Thymus (tissue), 11 donors: ENCODE results near the gene DLX4. TPM values are rescaled to one million over a fixed set of nuclear protein-coding genes. Genes with fewer than 3 reads are reported as not detected.

ENCODE experiments used
- DNase-seq, 9 donors: peaks; one replicate each; pipeline ENCODE4 v3.0.0-alpha.2; 2013; ENCODE audit warnings: low spot score in 9 of 9, low read depth in 6 of 9, missing footprints in 1 of 9
- H3K27ac ChIP-seq, 2 donors: one replicate each; pipeline ENCODE4 v1.5.1; 2013; ENCODE audit warnings: control low read depth in 1 of 2, low read depth in 1 of 2, low read length in 1 of 2, mild to moderate bottlenecking in 1 of 2, moderate library complexity in 1 of 2
- H3K27me3 ChIP-seq, 2 donors: one replicate each; pipeline ENCODE4 v1.5.1; 2013; ENCODE audit warnings: low read length in 1 of 2; ENCODE audit not compliant: control insufficient read depth in 2 of 2, insufficient read depth in 1 of 2
- H3K36me3 ChIP-seq, 2 donors: one replicate each; pipeline ENCODE4 v1.5.1; 2013; ENCODE audit warnings: low read length in 1 of 2, mild to moderate bottlenecking in 1 of 2, moderate library complexity in 1 of 2; ENCODE audit not compliant: control insufficient read depth in 2 of 2, insufficient read depth in 2 of 2
- H3K4me1 ChIP-seq, 2 donors: one replicate each; pipeline ENCODE4 v1.5.1; 2013; ENCODE audit warnings: low read length in 2 of 2; ENCODE audit not compliant: control insufficient read depth in 2 of 2, insufficient read depth in 2 of 2
- H3K4me3 ChIP-seq, 2 donors: one replicate each; pipeline ENCODE4 v1.5.1; 2013; ENCODE audit warnings: low read length in 2 of 2, control low read depth in 1 of 2, mild to moderate bottlenecking in 1 of 2
- H3K9me3 ChIP-seq, 2 donors: one replicate each; pipeline ENCODE4 v1.5.1; 2013; ENCODE audit warnings: low read length in 1 of 2, mild to moderate bottlenecking in 1 of 2; ENCODE audit not compliant: control insufficient read depth in 2 of 2, insufficient read depth in 1 of 2
- WGBS: extraction: QIAGEN DNeasy Blood & Tissue Kit; methylation state at CpG from one replicate; pipeline ENCODE4 v1.1.7; 2013; 5-methylcytosine and 5-hydroxymethylcytosine counted together
- polyA plus RNA-seq: library from polyadenylated mRNA; stranded (reverse); fragments of 200-250 nt; gene quantifications from one replicate; pipeline ENCODE4 v1.2.3, GENCODE V29; 2013
- total RNA-seq: library from RNA; stranded (reverse); fragments of 120-200 nt; gene quantifications from one replicate; pipeline ENCODE4 v1.2.4, GENCODE V29; 2013
- donor health status: healthy.

Gene DLX4
- total and polyA plus RNA-seq, 2 donors = 0.09 to 0.46 TPM

DNA sequence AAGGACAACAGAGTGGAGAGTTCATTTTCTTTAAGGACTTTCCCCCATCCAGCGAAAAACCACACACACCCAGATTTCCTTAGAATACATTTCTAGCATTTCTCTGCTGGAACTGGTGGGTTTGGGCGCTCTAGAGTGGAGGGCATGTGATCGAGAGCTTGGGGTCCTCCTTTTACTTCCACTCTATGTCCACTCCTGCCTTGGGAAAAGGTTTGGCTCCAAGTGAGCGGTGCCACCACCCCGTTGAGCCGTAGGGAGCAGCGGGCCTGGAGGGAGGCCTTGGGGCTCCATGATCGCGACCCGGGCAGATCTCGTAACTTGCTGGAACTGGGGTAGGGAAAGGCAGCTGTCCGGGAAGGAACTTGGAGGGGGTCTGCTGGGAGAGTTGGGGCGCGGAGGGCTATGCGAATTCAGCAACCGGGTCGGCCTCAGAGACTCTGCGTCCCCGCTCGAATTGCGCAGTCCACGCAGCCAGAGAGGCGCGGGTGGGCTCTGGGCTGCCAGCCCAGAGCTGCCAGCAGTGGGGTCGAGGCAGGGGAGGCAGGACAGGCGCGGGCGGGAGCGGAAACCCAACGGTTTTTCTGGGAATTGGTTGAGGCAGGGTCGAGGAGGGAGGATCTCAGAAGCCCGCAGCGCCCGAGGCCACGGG, 2.3 kb downstream of the DLX4 start:
- no peaks in the 10 kb centered on the region for H3K36me3 ChIP-seq
- no peak overlapping the region for H3K4me3 ChIP-seq
- H3K27ac ChIP-seq = no peak overlapping the region
- DNase-seq = no peak
- peaks cover 0 to 10% of the 10 kb centered on the region in 2 donors for H3K9me3 ChIP-seq
- H3K4me1 ChIP-seq = peaks cover 8 to 23% of the 10 kb centered on the region in 2 donors
- peaks cover 84 to 100% of the 10 kb centered on the region in 2 donors for H3K27me3 ChIP-seq
- WGBS = 10% methylated on average over 35 of the region's 35 CpGs

DNA sequence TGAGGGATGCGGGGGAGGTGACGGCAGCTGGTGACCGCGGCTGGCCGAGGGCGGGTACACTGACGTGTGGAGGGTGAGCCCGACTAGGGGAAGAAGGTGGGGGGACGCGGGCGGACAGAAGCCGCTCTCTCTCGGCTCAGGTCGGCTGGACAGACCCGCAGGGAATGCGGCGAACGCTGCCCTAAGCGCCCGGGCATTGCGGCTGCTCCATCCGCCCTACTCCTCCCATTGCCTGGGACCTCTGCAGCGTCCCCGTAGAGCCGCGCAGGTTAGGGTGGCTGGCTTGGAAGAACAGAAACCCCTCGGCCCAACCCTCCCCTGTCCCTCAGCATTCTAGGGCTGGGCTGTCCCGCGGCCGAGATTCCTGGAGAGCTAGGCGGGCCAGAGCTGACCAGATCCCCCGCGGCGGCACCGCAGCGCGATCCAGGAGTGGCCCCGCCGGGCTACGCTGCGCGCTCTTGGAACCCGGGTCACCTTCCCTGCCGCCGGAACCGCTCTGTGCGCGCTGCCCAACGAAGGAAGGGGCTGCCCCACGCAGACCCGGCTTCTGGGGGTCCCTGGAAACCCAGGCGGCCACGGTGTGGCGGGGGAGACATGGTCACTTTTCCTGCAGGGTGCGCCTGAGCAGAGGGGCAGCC, 3.0 kb downstream of the DLX4 start:
- WGBS = 4% methylated on average over 55 of the region's 55 CpGs

GRCh38 chr17:49972486-49973270, 3.7 kb downstream of the DLX4 start:
- no peak overlapping the region for H3K27ac ChIP-seq
- H3K36me3 ChIP-seq = no peaks in the 10 kb centered on the region
- H3K27me3 ChIP-seq = peaks cover 78 to 100% of the 10 kb centered on the region in 2 donors
- H3K9me3 ChIP-seq = peaks cover 0 to 10% of the 10 kb centered on the region in 2 donors
- no peak for DNase-seq
- peaks cover 8 to 23% of the 10 kb centered on the region in 2 donors for H3K4me1 ChIP-seq
- WGBS = 7% methylated on average over 57 of the region's 57 CpGs
- H3K4me3 ChIP-seq = no peak overlapping the region

More for the DNA sequence above, 3.0 kb downstream of the DLX4 start:
- Histone ChIP-seq H3K9me3 (peaks cover 0 to 10% of the 10 kb centered on the region in 2 donors), H3K27me3 (peaks cover 84 to 100% of the 10 kb centered on the region in 2 donors), H3K4me1 (peaks cover 8 to 23% of the 10 kb centered on the region in 2 donors), H3K27ac (no peak overlapping the region), H3K4me3 (no peak overlapping the region), H3K36me3 (no peaks in the 10 kb centered on the region)
- no peak for DNase-seq

- WGBS = 21% methylated on average over 2 of the region's 2 CpGs
- Histone ChIP-seq H3K27ac (no peak overlapping the region), H3K9me3 (peaks cover 0 to 10% of the 10 kb centered on the region in 2 donors), H3K27me3 (peaks cover 76 to 100% of the 10 kb centered on the region in 2 donors), H3K4me3 (no peak overlapping the region), H3K36me3 (no peaks in the 10 kb centered on the region), H3K4me1 (peaks cover 8 to 22% of the 10 kb centered on the region in 2 donors)
- no peak for DNase-seq
These were observed 4.3 kb downstream of the DLX4 start for GRCh38 chr17:49973271-49973615.

- H3K4me3 ChIP-seq = no peak overlapping the region
- H3K4me1 ChIP-seq = peaks cover 0 to 10% of the 10 kb centered on the region in 2 donors
- H3K27ac ChIP-seq = no peak overlapping the region
- 89% methylated on average over 7 of the region's 7 CpGs for WGBS
- no peak for DNase-seq
- H3K27me3 ChIP-seq = peaks cover 55 to 98% of the 10 kb centered on the region in 2 donors
- H3K9me3 ChIP-seq = no peaks in the 10 kb centered on the region
- no peaks in the 10 kb centered on the region for H3K36me3 ChIP-seq
These were observed 6.5 kb downstream of the DLX4 start for GRCh38 chr17:49975531-49975930.

GRCh38 chr17:49976163-49976827, 7.3 kb downstream of the DLX4 start:
- H3K4me1 ChIP-seq = peaks cover 0 to 11% of the 10 kb centered on the region in 2 donors
- no peaks in the 10 kb centered on the region for H3K36me3 ChIP-seq
- no peak for DNase-seq
- H3K9me3 ChIP-seq = no peaks in the 10 kb centered on the region
- no peak overlapping the region for H3K4me3 ChIP-seq
- peaks cover 48 to 98% of the 10 kb centered on the region in 2 donors for H3K27me3 ChIP-seq
- WGBS = 88% methylated on average over 5 of the region's 5 CpGs
- no peak overlapping the region for H3K27ac ChIP-seq

- WGBS = 92% methylated on average over 4 of the region's 4 CpGs
- Histone ChIP-seq H3K27me3 (peaks cover 43 to 97% of the 10 kb centered on the region in 2 donors), H3K36me3 (no peaks in the 10 kb centered on the region), H3K27ac (no peak overlapping the region), H3K4me3 (no peak overlapping the region), H3K9me3 (no peaks in the 10 kb centered on the region), H3K4me1 (peaks cover 0 to 8% of the 10 kb centered on the region in 2 donors)
- no peak for DNase-seq
These were observed 7.8 kb downstream of the DLX4 start for GRCh38 chr17:49976828-49977202.

DNA sequence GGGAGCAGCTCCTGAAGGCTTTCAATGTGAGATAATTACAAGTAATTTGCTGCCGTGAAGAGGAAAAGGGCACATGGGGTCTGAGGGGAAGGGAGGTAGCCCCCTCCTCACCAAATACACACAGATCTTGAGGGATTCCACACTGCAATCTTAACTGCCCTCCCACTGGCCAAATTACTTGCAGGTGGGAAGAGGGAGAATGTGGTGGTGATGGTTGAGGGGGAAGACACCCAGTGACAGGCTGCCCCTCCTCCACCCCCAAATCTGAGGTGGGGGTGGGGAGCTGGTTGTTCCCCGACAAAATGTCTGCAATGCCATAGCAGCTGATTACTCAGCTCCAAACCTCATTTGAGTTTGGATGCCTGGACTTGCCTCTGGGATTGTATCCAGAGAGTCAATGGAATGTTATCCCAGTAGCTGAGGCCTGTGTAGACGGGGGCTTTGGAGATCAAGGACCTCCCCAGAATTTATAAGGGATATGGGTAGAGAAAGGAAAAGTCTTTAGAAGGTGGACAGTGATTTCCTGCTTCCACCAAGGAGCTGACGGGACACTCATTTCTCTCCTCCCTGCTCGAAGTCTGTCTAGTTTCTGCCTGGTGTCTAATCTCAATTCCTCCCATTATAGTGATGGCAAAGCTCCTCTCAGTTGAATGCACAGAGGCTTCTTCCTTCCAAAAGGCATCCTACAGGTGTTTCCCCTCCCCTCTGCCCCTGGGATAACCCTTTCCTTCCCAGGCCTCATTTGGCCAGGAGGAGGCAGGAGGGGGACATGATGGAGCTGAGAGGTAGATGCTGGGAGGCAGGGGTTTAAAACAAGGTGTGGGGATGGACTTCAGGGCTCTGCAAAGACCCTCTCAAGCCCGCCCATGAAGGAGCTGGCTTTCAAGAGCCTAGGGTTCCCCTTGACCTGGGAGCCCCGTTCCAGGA, 8.7 kb downstream of the DLX4 start:
- Histone ChIP-seq H3K36me3 (no peaks in the 10 kb centered on the region), H3K9me3 (no peaks in the 10 kb centered on the region), H3K4me1 (peaks cover 0 to 6% of the 10 kb centered on the region in 2 donors), H3K4me3 (no peak overlapping the region), H3K27ac (no peak overlapping the region), H3K27me3 (peaks cover 33 to 94% of the 10 kb centered on the region in 2 donors)
- 84% methylated on average over 7 of the region's 7 CpGs for WGBS
- DNase-seq = no peak
